ENCODE measurements around the gene GUCY1B1.

GUCY1B1 gene

DNA sequence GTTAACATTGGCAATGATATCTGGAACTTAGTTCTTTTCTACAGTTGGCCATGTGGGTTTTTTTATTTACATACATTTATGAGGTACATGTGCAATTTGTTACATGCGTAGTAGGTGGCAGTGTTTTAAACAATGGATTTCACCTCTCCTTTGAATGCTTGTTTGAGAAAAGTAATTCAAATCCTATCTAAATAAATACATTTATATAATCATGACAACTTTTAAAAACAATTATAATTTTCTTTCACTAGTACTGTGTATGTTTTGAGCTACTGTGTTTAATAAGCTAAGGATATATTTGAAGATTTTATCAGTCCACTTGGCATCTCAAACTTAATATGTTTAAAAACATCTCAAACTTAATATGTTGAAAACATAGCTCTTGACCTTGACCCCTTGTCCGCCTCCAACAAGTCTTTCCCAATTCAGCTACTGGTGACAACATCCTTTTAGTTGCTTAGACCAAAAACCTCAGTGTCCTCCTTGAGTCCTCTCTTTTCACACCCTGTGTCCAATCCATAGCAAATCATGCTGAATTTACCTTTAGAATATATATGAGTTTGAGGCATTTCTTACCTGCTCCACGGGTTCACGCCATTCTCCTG lies 14.5 kb downstream of the GUCY1B1 start:
- TF ChIP-seq GATA3 (IDR thresholded peaks at IDR 0.05; ENCODE audit: low read depth, low read length) (no peak), GATA2 (IDR thresholded peaks at IDR 0.05; ENCODE audit: low read depth, low read length) (no peak)

DNA sequence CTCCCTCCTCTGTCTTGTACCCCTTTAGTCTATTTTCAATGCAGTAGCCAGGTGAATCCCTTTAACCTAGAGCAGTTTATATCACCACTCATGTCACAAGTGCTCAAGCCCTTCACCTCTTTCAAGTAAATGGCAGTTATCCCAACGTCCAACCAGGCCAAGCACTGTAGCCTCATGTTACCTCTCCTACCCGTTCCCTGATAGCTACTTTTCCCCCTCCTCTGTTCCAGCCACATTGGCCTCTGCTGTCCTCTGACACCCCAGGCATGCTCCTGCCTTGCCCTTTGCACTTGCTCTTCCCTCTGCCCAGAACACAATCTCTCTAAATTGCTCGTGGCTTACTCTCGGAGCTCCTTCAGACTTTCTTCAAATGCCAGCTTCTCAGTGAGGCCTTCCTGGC lies 15.2 kb downstream of the GUCY1B1 start:
- TF ChIP-seq GATA3 (IDR thresholded peaks at IDR 0.05; ENCODE audit: low read depth, low read length), result no peak

DNA sequence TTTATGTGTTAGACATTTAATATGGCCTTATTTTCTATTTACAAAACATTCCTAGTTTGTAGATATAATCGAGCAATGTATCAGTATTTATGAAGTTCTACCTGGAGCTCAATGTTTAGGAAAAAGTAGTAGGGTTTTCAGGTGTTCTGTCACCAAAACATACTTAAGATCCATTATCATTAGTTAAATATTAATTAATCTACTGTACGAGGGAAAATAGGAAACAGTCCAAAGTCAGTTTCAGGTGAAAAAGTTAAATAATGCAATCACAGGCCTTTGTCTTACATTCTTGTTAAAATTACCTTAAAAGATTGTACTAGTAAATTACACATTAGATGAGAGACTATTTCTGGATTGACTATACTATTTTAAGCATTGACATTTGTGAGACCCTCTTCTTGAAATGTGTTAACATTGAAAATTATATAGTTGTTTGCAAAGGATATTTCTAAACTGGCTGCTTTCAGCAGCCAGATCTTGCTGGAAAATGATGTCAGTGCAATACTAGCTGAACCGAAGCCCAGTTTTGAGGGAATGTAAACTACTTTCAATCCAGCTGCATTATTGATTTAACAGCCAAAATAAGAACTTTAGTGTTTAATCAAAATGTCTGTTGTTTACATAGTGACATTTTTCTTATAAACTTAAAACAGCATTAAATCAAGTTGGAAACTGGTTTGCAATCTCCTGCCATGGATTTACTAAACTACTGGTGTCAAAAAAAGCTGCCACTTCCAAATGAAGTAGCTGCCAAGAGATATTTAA lies 19.3 kb downstream of the GUCY1B1 start:
- no peak for TF ChIP-seq GATA3 (IDR thresholded peaks at IDR 0.05; ENCODE audit: low read depth, low read length)
- TF ChIP-seq GATA2 (IDR thresholded peaks at IDR 0.05; ENCODE audit: low read depth, low read length), result no peak

DNA sequence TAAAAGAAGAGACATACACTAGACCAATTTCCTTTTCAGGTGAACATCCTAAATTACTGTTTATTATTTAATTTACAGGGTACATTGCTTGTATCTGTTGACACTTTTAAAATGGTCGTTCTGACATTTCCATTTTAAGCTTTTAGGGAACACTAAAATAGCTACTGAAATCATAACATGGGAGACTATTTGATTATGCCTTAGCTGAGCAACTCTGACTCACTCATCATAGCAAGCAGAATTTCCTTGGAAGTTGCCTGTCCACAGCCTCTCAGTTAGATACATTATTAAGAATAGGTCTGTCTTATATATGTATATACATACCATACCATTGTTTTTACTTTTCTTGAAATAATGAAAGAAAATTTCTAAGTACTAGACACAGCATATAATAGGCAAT lies 22.0 kb downstream of the GUCY1B1 start:
- TF ChIP-seq GATA3 (IDR thresholded peaks at IDR 0.05; ENCODE audit: low read depth, low read length) (no peak), GATA2 (IDR thresholded peaks at IDR 0.05; ENCODE audit: low read depth, low read length) (no peak)

DNA sequence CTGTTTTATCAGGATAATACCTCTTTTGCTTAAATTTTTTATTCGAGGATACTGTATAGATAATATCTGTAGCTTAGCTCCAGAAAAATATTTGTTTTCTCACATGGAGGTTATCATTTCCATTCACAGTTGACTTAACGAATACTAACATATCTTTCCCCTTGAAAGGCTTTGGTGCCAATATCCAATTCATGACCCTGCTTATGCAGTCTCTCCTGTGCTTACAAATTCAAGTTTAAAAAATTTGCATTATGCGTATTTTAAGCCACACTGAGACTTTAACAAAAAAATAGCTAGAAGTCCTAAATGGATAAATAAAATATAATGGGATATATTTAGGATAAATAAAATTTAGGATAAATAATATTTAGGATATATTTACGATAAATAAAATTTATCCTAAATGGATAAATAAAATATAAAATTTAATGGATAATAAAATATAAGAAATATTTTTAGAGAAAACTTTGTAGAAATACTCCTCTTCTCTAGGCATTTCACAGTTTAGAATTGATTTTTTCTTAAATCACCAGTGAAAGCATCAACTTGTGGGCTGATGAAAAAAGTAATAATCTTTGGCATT lies 22.5 kb downstream of the GUCY1B1 start:
- TF ChIP-seq GATA3 (IDR thresholded peaks at IDR 0.05; ENCODE audit: low read depth, low read length) (no peak), GATA2 (IDR thresholded peaks at IDR 0.05; ENCODE audit: low read depth, low read length) (no peak)

DNA sequence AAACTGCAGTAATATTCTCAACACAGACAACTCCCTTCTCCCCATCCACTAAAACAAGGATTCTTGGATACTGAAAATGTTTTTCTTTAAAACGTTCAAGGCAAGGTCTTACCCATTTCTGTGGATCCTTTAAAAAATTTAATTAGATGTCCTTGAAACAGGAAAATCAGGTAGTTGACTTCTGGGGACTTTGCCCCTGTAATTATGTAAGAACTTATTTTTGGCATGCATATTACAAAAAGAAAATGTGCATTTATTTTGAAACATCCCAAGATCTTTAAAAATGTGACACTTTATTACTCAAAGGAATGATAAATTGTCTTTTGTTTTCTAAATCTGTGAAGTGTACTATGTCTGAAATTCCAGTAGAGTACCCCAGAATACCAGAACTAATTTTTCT lies 25.8 kb downstream of the GUCY1B1 start:
- TF ChIP-seq GATA2 (IDR thresholded peaks at IDR 0.05; ENCODE audit: low read depth, low read length), result no peak
- no peak for TF ChIP-seq GATA3 (IDR thresholded peaks at IDR 0.05; ENCODE audit: low read depth, low read length)

DNA sequence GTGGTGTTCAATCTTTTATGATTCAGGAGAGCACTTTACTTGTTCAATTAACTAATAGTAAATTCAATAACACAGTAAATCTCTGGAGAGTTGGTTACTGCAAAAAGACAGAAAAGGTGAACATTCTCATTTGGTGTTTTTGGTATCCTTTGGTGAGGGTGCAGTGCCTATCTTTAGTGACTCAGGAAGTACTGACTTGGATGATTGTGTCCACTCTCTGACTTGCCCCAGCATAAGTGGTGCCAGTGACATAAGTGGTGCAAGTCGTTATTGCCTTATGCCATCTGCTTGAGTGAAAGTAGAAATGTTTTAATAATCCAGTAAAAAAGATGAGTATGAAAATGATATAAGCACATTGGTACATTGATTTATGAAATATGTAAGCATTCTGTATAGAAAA lies 27.0 kb downstream of the GUCY1B1 start:
- no peak for TF ChIP-seq GATA3 (IDR thresholded peaks at IDR 0.05; ENCODE audit: low read depth, low read length)

DNA sequence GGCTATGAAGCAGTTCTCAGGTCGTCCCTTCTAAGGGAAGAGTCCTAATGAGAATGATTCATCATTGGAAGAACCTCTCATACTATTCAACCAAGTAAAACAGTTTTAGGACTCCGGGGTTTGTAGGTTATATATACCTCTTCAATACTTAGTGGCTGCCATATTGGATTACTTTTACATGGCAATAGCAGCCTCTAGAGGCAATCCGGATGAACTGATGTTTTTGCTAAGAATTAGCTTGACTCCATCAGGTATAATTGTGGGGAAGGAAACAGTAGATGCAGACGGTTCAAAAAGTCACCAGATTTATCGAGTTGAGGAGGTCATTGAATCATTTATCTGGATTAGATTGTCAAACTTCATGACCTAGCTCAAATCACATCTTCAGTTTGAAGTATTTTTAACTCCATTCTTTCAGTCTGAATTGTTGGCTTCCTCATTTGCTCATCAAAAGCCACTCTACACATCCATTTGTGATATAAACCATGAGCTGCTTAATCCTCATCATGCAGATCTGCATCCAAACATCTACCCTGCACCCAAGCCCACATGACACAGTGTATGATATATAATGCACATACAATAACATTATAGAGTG lies 28.4 kb downstream of the GUCY1B1 start:
- TF ChIP-seq GATA2 (IDR thresholded peaks at IDR 0.05; ENCODE audit: low read depth, low read length), result no peak
- no peak for TF ChIP-seq GATA3 (IDR thresholded peaks at IDR 0.05; ENCODE audit: low read depth, low read length)

DNA sequence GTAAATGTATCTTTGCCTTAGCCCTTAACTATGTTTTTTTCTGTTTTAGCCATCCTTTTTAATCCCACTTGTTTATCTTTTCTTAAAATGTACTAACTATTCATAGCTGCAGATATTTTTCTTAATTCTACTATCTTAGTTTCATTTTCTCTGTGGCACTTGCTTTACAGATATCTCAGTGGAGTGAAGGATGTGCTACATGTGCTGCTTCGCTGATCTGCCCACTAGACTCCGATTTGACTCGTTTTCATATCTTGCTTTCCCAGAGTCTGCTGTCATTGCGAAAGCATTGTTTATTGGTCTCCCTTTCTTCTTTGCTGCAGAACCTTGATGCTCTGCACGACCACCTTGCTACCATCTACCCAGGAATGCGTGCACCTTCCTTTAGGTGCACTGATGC lies 30.6 kb downstream of the GUCY1B1 start:
- no peak for TF ChIP-seq GATA2 (IDR thresholded peaks at IDR 0.05; ENCODE audit: low read depth, low read length)
- TF ChIP-seq GATA3 (IDR thresholded peaks at IDR 0.05; ENCODE audit: low read depth, low read length), result no peak

DNA sequence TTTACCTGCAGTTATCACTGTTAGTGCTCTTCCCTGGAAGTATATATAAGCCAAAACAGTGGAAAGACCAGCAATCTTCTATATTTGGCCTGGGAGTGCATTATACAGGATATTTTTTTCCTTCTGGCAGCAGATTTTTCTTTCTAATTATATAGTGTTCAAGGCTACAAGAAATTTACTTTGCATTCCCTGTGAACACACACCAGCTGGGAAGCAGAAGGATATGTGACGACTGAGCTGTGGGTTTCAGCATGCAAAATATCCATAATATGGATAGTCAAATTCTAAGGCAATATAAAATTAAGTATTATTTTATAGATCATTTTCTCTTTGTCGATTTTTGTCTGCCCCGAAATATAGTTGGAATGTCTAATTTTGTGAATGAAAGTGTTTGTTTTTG lies 31.2 kb downstream of the GUCY1B1 start:
- TF ChIP-seq GATA3 (IDR thresholded peaks at IDR 0.05; ENCODE audit: low read depth, low read length) (no peak), GATA2 (IDR thresholded peaks at IDR 0.05; ENCODE audit: low read depth, low read length) (no peak)

DNA sequence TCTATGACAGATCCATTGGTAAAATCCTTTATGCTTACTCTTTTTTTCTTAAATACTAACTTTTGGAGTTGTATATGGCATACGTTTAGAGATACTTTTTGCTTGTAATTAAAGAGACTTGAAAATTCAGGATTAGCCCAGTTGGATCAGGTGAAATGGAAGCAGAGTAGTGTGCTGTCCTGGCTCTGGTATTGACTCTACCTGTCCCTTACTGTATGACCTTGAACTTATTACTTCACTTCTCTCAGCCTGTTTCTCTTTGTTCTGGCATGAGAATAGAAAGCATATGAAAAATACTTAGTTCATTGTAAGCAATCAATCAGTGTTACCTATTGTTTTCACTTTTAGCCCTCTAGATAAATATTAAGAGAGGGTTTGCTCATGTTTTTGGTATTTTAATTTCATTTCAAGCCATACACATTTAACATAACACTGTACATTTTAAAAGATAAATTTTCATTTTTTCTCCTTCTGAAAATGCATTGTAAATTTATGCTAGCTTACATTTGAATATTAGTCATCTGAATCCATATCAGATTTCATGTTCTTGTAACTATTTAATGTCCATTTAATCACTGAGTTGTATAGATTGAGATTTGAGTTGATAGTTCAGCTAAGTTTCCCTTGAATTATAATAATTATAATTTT lies 35.9 kb downstream of the GUCY1B1 start:
- no peak for TF ChIP-seq GATA2 (IDR thresholded peaks at IDR 0.05; ENCODE audit: low read depth, low read length)
- TF ChIP-seq GATA3 (IDR thresholded peaks at IDR 0.05; ENCODE audit: low read depth, low read length), result no peak

DNA sequence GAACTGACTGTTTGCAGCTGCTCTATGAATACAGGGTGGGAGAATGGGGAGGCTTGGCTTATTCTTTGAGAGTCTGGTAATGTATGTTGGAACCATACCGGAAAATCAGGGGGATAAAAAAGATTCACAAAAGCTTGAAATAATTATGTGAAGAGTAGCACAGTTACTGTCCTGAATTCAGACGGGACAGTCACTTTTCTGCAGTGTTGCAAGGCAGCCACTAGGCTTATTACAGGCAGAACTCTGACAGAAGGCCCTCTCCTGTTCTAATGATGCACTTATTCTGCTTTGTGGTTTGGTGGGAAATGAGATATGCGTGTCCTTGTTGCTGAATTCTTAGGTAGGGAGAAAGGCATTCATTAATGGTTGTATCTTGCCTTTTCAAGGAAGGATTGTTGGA lies 37.2 kb downstream of the GUCY1B1 start:
- TF ChIP-seq GATA2 (IDR thresholded peaks at IDR 0.05; ENCODE audit: low read depth, low read length) (no peak), GATA3 (IDR thresholded peaks at IDR 0.05; ENCODE audit: low read depth, low read length) (no peak)

DNA sequence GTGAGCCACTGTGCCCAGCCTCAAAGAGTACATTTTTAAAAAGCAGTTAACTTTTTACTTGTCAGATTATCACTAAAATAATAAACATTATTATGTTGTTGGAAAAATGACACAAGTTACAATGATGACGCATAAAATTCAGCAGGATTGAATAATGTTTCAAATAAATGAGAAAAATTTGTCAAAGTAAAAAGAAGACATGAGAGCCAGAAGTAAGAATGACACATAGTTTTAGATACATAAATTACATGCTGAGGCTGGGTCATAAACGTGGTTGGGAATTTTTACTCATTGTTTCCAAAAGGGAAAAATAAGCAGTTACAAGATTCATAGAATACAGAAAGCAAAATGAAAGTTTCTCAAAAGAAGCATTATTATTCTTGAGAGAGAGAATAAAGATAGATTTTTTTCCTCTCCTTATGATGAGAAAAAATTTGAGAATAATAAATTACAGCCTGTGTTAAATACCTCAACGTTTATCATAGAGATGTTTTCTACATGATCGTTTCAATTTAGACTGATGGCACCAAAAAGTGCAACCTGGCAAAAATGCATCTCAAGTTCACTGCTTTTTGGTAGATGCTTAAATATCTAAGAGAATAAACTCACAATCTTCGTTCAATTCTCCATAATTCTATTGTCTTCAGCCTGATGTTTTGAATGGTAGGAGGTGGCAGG lies 40.4 kb downstream of the GUCY1B1 start:
- no peak for TF ChIP-seq GATA2 (IDR thresholded peaks at IDR 0.05; ENCODE audit: low read depth, low read length)
- no peak for TF ChIP-seq GATA3 (IDR thresholded peaks at IDR 0.05; ENCODE audit: low read depth, low read length)

DNA sequence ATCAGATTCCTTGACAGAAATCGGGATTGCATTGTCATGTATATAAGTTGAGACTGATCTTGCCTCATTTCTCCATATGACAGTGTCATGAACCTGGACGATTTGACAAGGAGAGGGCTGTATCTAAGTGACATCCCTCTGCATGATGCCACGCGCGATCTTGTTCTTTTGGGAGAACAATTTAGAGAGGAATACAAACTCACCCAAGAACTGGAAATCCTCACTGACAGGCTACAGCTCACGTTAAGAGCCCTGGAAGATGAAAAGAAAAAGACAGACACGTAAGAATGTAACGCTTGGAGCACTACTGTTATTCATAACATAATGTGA lies 40.9 kb downstream of the GUCY1B1 start:
- TF ChIP-seq GATA3 (IDR thresholded peaks at IDR 0.05; ENCODE audit: low read depth, low read length), result no peak
- no peak for TF ChIP-seq GATA2 (IDR thresholded peaks at IDR 0.05; ENCODE audit: low read depth, low read length)
